ENCODE results near the gene HCRTR1.

GRCh38 chr1:31617218-31617915 lies at the start of gene HCRTR1:
- TF ChIP-seq, protein P1, sequence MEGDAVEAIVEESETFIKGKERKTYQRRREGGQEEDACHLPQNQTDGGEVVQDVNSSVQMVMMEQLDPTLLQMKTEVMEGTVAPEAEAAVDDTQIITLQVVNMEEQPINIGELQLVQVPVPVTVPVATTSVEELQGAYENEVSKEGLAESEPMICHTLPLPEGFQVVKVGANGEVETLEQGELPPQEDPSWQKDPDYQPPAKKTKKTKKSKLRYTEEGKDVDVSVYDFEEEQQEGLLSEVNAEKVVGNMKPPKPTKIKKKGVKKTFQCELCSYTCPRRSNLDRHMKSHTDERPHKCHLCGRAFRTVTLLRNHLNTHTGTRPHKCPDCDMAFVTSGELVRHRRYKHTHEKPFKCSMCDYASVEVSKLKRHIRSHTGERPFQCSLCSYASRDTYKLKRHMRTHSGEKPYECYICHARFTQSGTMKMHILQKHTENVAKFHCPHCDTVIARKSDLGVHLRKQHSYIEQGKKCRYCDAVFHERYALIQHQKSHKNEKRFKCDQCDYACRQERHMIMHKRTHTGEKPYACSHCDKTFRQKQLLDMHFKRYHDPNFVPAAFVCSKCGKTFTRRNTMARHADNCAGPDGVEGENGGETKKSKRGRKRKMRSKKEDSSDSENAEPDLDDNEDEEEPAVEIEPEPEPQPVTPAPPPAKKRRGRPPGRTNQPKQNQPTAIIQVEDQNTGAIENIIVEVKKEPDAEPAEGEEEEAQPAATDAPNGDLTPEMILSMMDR (IDR thresholded peaks at IDR 0.05): no peak
- TF ChIP-seq POLR2A (IDR thresholded peaks at IDR 0.05): no peak

All from heart left ventricle (tissue), 13 donors.